ENCODE results near the gene TLN1. TPM values are rescaled to one million over a fixed set of nuclear protein-coding genes. Genes with fewer than 3 reads are reported as not detected.

The TLN1 gene
- total and polyA plus RNA-seq, 10 of the 15 experiments (the other 5 are each of a cell fraction or from before 2014, with no cell fraction given): 11.6 to 305 (median 71.9) TPM

DNA sequence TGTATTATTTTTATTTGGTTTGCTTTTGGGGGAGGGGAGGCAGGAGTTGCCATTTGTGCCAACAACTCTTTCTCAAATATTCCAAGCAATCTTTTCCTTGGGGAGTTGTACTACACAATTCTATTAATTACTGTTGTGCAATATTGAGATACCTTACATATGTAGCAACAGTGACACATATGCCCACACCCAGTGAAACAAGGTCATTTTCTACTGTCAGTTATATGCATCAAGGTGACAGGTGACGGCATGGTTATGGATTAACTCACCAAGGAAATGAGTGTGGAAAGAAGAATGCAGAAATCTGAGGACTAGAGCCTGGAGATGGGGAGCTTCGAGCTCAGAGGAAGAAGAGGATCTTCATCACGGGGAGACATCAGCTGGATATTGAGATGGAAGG is 39.9 kb upstream of the TLN1 start (continued):
- TF ChIP-seq, protein P1, sequence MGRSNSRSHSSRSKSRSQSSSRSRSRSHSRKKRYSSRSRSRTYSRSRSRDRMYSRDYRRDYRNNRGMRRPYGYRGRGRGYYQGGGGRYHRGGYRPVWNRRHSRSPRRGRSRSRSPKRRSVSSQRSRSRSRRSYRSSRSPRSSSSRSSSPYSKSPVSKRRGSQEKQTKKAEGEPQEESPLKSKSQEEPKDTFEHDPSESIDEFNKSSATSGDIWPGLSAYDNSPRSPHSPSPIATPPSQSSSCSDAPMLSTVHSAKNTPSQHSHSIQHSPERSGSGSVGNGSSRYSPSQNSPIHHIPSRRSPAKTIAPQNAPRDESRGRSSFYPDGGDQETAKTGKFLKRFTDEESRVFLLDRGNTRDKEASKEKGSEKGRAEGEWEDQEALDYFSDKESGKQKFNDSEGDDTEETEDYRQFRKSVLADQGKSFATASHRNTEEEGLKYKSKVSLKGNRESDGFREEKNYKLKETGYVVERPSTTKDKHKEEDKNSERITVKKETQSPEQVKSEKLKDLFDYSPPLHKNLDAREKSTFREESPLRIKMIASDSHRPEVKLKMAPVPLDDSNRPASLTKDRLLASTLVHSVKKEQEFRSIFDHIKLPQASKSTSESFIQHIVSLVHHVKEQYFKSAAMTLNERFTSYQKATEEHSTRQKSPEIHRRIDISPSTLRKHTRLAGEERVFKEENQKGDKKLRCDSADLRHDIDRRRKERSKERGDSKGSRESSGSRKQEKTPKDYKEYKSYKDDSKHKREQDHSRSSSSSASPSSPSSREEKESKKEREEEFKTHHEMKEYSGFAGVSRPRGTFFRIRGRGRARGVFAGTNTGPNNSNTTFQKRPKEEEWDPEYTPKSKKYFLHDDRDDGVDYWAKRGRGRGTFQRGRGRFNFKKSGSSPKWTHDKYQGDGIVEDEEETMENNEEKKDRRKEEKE (IDR thresholded peaks at IDR 0.05): no peak
- TF ChIP-seq HDAC6 (IDR thresholded peaks at IDR 0.05; ENCODE audit: unreplicated experiment): no peak

DNA sequence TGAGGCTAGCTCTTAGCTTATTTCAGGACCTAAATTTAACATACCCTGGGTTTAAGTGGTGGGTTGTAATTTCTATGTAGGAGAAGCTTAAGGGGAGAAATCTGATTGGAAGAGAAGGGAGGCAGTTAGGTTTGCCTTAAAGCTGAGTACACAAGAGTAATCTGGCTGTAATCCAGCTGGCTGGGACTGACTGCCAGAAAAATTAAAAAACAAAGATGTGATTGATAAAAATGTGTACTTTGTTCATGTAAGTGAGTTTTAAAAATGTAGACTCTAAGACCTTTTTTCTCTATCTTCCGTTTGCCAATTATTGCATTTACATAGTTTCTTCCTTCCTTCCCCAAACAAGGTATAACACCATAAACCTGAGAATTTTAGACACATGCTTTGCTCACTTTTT is 39.5 kb upstream of the TLN1 start:
- H2AFZ ChIP-seq (ENCODE audit: control insufficient read depth, low read depth, low read length): no peak overlapping the region
- no peak for ATAC-seq
- in situ Hi-C loops (cut with MboI) (no loop called here), intact Hi-C loops (cut with micrococcal nuclease; ENCODE audit: unreplicated experiment) (no loop called here)
- no peak for TF ChIP-seq FOXK2 (IDR thresholded peaks at IDR 0.05)
- no peak overlapping the region for H3K4me2 ChIP-seq (ENCODE audit: control insufficient read depth, insufficient read depth)
- no peaks in the 10 kb centered on the region for H4K20me1 ChIP-seq (ENCODE audit: control insufficient read depth, insufficient read depth)
- ChIA-PET SMC1A (ENCODE audit: uncharacterized antibody, unreplicated experiment) (interaction anchor here (0.9 to 1.7 kb wide), 5 partner anchors 9 to 124 kb away, joined by 3 to 5 read pairs (median 3); no protein-coding TSS in a partner anchor), RAD21 (ENCODE audit: unreplicated experiment) (interaction anchor here (1.0 kb wide), 1 partner anchor 34 kb away, joined by 3 read pairs; no protein-coding TSS in a partner anchor), CTCF (interaction anchor here (0.9 to 4.7 kb wide), 10 partner anchors 10 to 110 kb away, joined by 3 to 23 read pairs (median 4); partner anchors contain the start of genes GBA2 and RGP1), POLR2A (interaction anchor here (1.0 kb wide), 1 partner anchor 11 kb away, joined by 3 read pairs; no protein-coding TSS in a partner anchor)
- no peak overlapping the region for H3K9ac ChIP-seq (ENCODE audit: control insufficient read depth, insufficient read depth, low read length)
- BruUV-seq (replicated peaks): no TSS peak
- H3K27me3 ChIP-seq (replicated peaks in 1 of 2; ENCODE audit: control insufficient read depth in 2 of 2, insufficient read depth in 2 of 2, low read length in 1 of 2): no peaks in the 10 kb centered on the region
- H3K4me1 ChIP-seq (ENCODE audit: control insufficient read depth, insufficient read depth, low read length): no peaks in the 10 kb centered on the region
- H3K9me3 ChIP-seq (replicated peaks; ENCODE audit: control insufficient read depth, insufficient read depth, low read length): no peaks in the 10 kb centered on the region
- peaks cover 3% of the 10 kb centered on the region; the same call in 1 of the 2 replicates for H3K79me2 ChIP-seq (ENCODE audit: control insufficient read depth, insufficient read depth, low read length)
- H3K4me3 ChIP-seq: no peak overlapping the region
- H3K36me3 ChIP-seq (ENCODE audit: control insufficient read depth in 2 of 2, insufficient read depth in 2 of 2, low read length in 1 of 2): peaks cover 0 to 3% of the 10 kb centered on the region in 2 experiments; a peak in 1 of 4 replicates
- 100% methylated on average over 1 of the region's 1 CpG for WGBS (ENCODE audit: insufficient coverage, insufficient replicate concordance, low lambda C conversion rate, missing lambda C conversion rate)
- H3K27ac ChIP-seq (ENCODE audit: control insufficient read depth, insufficient read depth): no peak overlapping the region
- DNase-seq (ENCODE audit: low read depth, low spot score): no peak
- FAIRE-seq: no peak
